ENCODE data around the gene JMJD8. TPM values are rescaled to one million over a fixed set of nuclear protein-coding genes. Genes with fewer than 3 reads are reported as not detected.

Gene JMJD8
- total RNA-seq, 1 experiment from 2014 or later, result 121 TPM

- TF ChIP-seq SIN3A (IDR thresholded peaks at IDR 0.05; ENCODE audit: low read depth) (no peak), SRF (IDR thresholded peaks at IDR 0.05; ENCODE audit: low read depth) (no peak), SP1 (IDR thresholded peaks at IDR 0.05; ENCODE audit: low read depth) (no peak), JUND (IDR thresholded peaks at IDR 0.05) (no peak), EGR1 (IDR thresholded peaks at IDR 0.05; ENCODE audit: low read depth) (no peak), POLR2AphosphoS5 (IDR thresholded peaks at IDR 0.05; ENCODE audit: low read depth, low read length) (no peak), ELF1 (IDR thresholded peaks at IDR 0.05; ENCODE audit: borderline replicate concordance, low read depth) (no peak)
- TF ChIP-seq, protein P1, sequence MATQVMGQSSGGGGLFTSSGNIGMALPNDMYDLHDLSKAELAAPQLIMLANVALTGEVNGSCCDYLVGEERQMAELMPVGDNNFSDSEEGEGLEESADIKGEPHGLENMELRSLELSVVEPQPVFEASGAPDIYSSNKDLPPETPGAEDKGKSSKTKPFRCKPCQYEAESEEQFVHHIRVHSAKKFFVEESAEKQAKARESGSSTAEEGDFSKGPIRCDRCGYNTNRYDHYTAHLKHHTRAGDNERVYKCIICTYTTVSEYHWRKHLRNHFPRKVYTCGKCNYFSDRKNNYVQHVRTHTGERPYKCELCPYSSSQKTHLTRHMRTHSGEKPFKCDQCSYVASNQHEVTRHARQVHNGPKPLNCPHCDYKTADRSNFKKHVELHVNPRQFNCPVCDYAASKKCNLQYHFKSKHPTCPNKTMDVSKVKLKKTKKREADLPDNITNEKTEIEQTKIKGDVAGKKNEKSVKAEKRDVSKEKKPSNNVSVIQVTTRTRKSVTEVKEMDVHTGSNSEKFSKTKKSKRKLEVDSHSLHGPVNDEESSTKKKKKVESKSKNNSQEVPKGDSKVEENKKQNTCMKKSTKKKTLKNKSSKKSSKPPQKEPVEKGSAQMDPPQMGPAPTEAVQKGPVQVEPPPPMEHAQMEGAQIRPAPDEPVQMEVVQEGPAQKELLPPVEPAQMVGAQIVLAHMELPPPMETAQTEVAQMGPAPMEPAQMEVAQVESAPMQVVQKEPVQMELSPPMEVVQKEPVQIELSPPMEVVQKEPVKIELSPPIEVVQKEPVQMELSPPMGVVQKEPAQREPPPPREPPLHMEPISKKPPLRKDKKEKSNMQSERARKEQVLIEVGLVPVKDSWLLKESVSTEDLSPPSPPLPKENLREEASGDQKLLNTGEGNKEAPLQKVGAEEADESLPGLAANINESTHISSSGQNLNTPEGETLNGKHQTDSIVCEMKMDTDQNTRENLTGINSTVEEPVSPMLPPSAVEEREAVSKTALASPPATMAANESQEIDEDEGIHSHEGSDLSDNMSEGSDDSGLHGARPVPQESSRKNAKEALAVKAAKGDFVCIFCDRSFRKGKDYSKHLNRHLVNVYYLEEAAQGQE (IDR thresholded peaks at IDR 0.05; ENCODE audit: low read depth), result no peak
These were observed 49.1 kb downstream of the JMJD8 start (continued) for GRCh38 chr16:634996-635395.

DNA sequence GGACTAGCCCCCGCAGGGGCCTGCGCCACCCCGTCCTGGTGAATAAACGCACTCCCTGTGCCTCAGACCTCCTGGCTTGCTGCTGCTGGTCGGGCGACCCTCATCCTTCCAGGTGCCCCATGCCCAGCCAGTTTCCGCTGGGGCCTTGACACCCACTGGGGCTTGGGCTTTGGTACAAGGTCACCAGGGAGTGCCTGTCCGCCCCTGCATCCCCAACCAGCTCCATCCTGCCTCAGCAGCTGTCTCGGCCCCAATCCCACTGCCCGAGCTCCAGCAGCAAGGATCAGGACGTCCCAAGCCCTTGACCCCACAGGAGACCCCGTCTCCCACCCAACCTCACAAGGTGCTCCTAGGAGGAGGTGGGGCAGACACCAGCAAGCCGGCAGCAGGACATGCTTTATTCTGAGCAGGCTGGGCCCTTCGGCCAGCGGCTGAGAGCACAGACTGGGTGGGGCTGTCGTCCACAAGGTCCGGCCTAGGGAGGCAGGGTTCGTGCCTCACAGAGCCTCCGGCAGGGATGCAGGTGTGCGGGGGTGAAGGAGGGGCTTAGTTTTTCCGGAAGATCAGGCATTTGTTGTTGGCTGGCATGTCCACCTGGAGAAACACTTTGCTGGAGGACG is 50.0 kb downstream of the JMJD8 start:
- Histone ChIP-seq H3K9me2 (ENCODE audit: insufficient read depth) (no peaks in the 10 kb centered on the region), H3K36me3 (ENCODE audit: control insufficient read depth in 1 of 2, insufficient read depth in 2 of 2, low read length in 2 of 2) (no peaks in the 10 kb centered on the region), H4K20me1 (ENCODE audit: insufficient read depth) (no peaks in the 10 kb centered on the region), H3K4me2 (ENCODE audit: low read length) (no peak overlapping the region), H2AFZ (ENCODE audit: low read depth, low read length, poor library complexity, severe bottlenecking) (no peak overlapping the region), H3K79me2 (ENCODE audit: insufficient read depth, low read length) (peaks cover 15% of the 10 kb centered on the region; the same call in 1 of the 2 replicates), H3K9me3 (ENCODE audit: control insufficient read depth in 1 of 2, insufficient read depth in 1 of 2, low read depth in 1 of 2, low read length in 2 of 2) (no peaks in the 10 kb centered on the region), H3K27ac (ENCODE audit: low read depth, low read length) (no peak overlapping the region; the same call in 1 of the 2 replicates), H3K9ac (ENCODE audit: low read length) (no peak overlapping the region), H3K27me3 (ENCODE audit: insufficient read depth, low read length) (no peaks in the 10 kb centered on the region), H3K4me1 (ENCODE audit: control insufficient read depth in 1 of 2, insufficient read depth in 2 of 2, low read length in 2 of 2) (peaks cover 3 to 21% of the 10 kb centered on the region in 2 experiments; a peak in 3 of 4 replicates), H3K4me3 (replicated peaks in 1 of 2; ENCODE audit: low read depth in 1 of 2, low read length in 2 of 2) (no peak overlapping the region)
- TF ChIP-seq ZNF274 (IDR thresholded peaks at IDR 0.05; ENCODE audit: low read depth, low read length), result no peak
- TF ChIP-seq, protein P2, sequence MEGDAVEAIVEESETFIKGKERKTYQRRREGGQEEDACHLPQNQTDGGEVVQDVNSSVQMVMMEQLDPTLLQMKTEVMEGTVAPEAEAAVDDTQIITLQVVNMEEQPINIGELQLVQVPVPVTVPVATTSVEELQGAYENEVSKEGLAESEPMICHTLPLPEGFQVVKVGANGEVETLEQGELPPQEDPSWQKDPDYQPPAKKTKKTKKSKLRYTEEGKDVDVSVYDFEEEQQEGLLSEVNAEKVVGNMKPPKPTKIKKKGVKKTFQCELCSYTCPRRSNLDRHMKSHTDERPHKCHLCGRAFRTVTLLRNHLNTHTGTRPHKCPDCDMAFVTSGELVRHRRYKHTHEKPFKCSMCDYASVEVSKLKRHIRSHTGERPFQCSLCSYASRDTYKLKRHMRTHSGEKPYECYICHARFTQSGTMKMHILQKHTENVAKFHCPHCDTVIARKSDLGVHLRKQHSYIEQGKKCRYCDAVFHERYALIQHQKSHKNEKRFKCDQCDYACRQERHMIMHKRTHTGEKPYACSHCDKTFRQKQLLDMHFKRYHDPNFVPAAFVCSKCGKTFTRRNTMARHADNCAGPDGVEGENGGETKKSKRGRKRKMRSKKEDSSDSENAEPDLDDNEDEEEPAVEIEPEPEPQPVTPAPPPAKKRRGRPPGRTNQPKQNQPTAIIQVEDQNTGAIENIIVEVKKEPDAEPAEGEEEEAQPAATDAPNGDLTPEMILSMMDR (IDR thresholded peaks at IDR 0.05 in 2 of 3, conservative IDR thresholded peaks at IDR 0.05 in 1 of 3; ENCODE audit: borderline replicate concordance in 1 of 3, insufficient read depth in 1 of 3, low read depth in 2 of 3, low read length in 2 of 3), result no peak
- TF ChIP-seq FOSL1 (IDR thresholded peaks at IDR 0.05; ENCODE audit: low read depth), result no peak
- no peak for TF ChIP-seq SP1 (IDR thresholded peaks at IDR 0.05; ENCODE audit: low read depth)
- TF ChIP-seq CEBPB (IDR thresholded peaks at IDR 0.05; ENCODE audit: low read depth), result no peak
- no peak for TF ChIP-seq EGR1 (IDR thresholded peaks at IDR 0.05; ENCODE audit: low read depth)
- no peak for TF ChIP-seq CBX3 (IDR thresholded peaks at IDR 0.05; ENCODE audit: low read depth)
- TF ChIP-seq SIN3A (IDR thresholded peaks at IDR 0.05; ENCODE audit: low read depth), result no peak
- no peak for TF ChIP-seq RAD21 (IDR thresholded peaks at IDR 0.05; ENCODE audit: low read depth)
- BruUV-seq (replicated peaks), result TSS peak; percentile 61
- DNase-seq (ENCODE audit: low read depth, low spot score) (no peak), ATAC-seq (no peak)
- POLR2A ChIA-PET, result no interaction called here
- RAD21 ChIA-PET (ENCODE audit: low non-redundant PET in 1 of 2, low total read pairs in 2 of 2, uncharacterized antibody in 2 of 2, unreplicated experiment in 2 of 2), result no interaction called here
- CTCF ChIA-PET, result no interaction called here
- intact Hi-C loops (cut with micrococcal nuclease), result no loop called here

All from HCT116 (cell line).